ENCODE results near the gene TRIOBP.

The TRIOBP gene

DNA sequence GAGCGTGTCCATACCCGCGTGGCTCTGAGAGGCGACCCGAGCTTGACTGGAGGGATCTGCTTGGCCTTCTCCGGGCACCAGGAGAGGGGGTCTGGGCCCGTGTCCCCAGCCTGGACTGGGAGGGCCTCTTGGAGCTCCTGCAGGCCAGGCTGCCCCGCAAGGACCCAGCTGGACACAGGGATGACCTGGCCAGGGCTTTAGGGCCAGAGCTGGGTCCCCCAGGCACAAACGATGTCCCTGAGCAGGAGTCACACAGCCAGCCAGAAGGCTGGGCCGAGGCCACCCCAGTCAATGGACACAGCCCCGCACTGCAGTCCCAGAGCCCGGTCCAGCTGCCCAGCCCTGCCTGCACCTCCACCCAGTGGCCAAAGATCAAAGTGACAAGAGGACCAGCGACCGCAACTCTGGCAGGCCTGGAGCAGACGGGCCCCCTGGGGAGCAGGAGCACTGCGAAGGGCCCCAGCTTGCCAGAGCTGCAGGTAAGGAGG, 38.2 kb downstream of the TRIOBP start:
- peak in 1 of 2 experiments; percentile 42 for DNase-seq (ENCODE audit: low spot score in 2 of 2)
- H3K4me1 ChIP-seq = no peaks in the 10 kb centered on the region

DNA sequence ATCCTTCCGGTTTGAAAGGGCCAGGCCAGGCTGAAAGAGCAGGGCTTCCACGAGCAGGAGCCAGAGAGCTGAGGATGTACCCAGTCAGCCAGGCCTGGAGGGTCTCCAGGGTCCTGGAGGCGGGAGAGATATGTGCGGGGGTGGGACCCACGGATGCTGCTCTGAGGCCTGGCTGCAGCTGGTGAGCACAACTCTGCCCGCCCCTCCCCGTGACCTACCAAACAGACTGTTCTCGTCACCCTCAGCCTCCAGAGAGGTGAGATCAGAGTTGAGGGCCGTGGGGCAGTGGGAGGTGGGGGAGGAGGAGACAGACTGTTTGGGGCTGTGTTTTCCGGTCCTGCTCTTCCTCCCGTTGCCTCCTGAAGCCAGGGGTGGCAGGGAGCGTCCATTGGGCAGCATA, 42.2 kb downstream of the TRIOBP start:
- in situ Hi-C loops (cut with MboI; ENCODE audit: low sequenced_read_pairs) = no loop called here
- Histone ChIP-seq H3K4me3 (no peak overlapping the region), H3K4me1 (no peaks in the 10 kb centered on the region), H3K27me3 (ENCODE audit: low read depth) (no peaks in the 10 kb centered on the region), H3K9me3 (no peaks in the 10 kb centered on the region), H3K36me3 (replicated peaks) (no peaks in the 10 kb centered on the region)
- no peak for DNase-seq (ENCODE audit: low spot score in 2 of 2)

More for the DNA sequence above, 38.2 kb downstream of the TRIOBP start:
- Histone ChIP-seq H3K4me3 (no peak overlapping the region), H3K9me3 (no peaks in the 10 kb centered on the region), H3K36me3 (replicated peaks) (no peaks in the 10 kb centered on the region), H3K27me3 (ENCODE audit: low read depth) (no peaks in the 10 kb centered on the region)
- in situ Hi-C loops (cut with MboI; ENCODE audit: low sequenced_read_pairs) = no loop called here

DNA sequence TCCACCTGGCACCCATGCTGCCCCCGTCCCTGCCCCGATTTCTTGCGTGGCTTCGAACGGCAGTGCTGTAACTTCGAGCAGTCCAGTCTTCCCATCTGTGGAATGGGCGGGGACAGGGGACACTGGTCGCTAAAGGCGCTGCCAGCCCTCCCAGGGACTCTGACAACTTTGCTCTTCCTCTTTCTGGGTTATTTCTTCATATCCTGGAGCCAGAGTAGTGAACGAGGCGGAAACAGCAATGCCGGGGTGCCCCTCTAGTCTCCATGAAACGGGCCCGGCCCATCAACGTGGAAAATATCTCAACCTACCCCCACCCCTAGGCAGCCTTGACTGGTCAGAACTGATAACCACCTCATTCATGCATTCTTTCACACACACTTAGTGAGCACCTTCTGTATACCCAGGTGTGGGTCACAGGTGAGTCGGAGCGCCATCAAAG, 42.8 kb downstream of the TRIOBP start:
- no peaks in the 10 kb centered on the region for H3K9me3 ChIP-seq
- no peak for DNase-seq (ENCODE audit: low spot score in 2 of 2)
- H3K36me3 ChIP-seq (replicated peaks) = 0 out of 2 replicates have a peak, but pooled peaks cover 3% of the 10 kb centered on the region
- H3K4me1 ChIP-seq = no peaks in the 10 kb centered on the region
- no peak overlapping the region for H3K4me3 ChIP-seq
- in situ Hi-C loops (cut with MboI; ENCODE audit: low sequenced_read_pairs) = no loop called here
- H3K27me3 ChIP-seq (ENCODE audit: low read depth) = no peaks in the 10 kb centered on the region

DNA sequence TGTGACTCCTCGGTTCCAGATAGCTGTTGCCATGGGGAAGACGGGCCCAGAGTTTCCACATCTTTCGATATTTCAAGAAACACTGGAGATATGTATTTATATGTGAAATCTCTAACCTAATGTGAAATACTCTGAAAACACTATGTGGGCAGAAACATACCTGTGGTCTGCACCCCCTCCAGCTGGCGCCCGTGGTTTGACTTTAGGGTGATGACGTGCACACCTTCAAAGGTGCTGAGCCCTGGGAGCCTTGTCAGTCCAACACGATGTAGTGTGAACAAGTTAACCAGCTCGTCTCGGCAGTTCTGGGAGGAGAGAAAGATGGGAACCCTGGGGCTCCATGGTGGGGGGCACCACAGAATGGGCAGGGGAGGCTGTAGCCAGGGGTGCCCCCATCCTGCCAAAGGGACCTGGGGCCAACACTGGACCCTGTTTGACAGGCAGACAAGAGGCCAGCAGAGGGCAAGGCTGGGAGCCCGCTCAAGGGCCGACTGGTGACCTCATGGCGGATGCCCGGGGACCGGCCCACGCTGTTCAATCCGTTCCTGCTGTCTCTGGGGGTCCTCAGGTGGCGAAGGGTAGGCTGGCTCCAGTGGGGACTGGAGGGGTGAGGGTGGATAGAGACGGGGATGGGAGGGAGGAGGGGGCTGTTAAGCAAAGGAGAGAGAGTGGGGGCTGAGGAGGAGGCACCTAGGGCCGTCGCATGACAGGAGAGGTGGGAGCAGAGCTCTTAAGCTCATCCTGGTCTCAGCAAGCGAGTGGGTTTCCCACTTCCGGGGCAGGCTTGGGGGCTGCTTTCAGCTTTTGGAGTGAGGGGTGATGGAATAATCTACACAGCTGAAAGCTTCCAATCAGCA, 43.8 kb downstream of the TRIOBP start:
- H3K9me3 ChIP-seq = no peaks in the 10 kb centered on the region
- H3K4me3 ChIP-seq = no peak overlapping the region
- H3K4me1 ChIP-seq = peaks cover 5% of the 10 kb centered on the region
- H3K36me3 ChIP-seq (replicated peaks) = 0 out of 2 replicates have a peak, but pooled peaks cover 3% of the 10 kb centered on the region
- DNase-seq (ENCODE audit: low spot score in 2 of 2) = no peak
- in situ Hi-C loops (cut with MboI; ENCODE audit: low sequenced_read_pairs) = no loop called here
- no peaks in the 10 kb centered on the region for H3K27me3 ChIP-seq (ENCODE audit: low read depth)

DNA sequence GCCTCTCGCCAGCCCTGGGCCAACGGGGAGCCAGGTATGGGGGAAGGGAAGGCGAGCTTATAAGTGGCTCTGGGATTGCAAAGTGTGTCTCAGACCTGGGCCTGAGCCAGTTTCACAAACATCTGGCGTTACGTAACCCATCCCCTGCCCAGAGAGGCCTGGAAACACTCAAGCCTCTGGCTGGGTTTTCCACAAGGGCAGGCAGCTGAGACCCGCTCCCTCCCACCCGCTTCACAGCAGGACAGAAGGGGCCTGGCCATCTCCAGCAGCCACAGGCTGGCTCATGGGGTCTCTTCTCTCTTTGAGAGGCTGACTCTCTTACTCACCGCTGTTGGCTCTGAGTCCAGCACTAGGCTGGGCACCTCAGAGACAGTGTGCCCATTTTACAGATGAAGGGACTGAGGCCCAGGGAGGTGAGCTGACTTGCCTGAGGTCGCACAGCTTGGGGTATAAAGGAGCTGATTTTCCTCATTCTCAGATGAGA, 44.5 kb downstream of the TRIOBP start:
- H3K27me3 ChIP-seq (ENCODE audit: low read depth) = no peaks in the 10 kb centered on the region
- H3K4me3 ChIP-seq = no peak overlapping the region
- 0 out of 2 replicates have a peak, but pooled peaks cover 3% of the 10 kb centered on the region for H3K36me3 ChIP-seq (replicated peaks)
- no peaks in the 10 kb centered on the region for H3K9me3 ChIP-seq
- H3K4me1 ChIP-seq = peaks cover 5% of the 10 kb centered on the region
- in situ Hi-C loops (cut with MboI; ENCODE audit: low sequenced_read_pairs) = no loop called here
- DNase-seq (ENCODE audit: low spot score in 2 of 2) = no peak

DNA sequence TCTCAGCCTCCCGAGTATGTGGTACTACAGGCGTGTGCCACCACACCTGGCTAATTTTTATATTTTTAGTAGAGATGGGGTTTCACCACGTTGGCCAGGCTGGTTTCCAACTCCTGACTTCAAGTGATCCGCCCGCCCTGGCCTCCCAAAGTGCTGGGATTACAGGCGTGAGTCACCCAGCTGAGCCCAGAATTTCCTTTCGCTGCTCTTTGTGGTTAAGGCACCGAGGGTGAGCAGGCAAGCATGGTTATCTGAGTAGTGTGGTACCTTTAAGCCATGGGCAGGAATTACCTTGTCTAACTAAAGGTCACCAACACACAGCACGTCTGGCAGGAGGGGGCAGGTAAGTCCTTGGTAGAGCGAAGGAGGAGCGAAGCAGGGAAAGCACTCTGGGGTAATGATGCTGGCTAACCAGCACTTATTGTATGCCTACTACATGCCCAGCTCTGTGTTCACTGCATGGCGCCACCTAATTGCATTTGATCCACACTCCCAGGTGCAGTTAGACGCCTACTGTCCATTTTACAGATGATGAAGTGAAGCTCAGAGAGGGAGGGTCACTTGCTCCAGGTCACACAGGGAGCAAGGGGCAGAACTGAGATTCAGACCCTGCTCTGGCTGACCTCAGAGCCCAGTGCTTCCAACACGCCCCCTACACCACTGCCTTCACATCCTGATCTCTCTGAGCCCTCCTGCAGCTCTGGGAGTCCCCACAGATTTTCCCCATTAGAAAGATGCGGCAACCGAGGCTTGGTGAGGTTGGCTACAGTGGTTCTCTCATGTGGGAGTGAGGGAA, 45.7 kb downstream of the TRIOBP start:
- Histone ChIP-seq H3K36me3 (replicated peaks) (0 out of 2 replicates have a peak, but pooled peaks cover 3% of the 10 kb centered on the region), H3K9me3 (no peaks in the 10 kb centered on the region), H3K4me3 (no peak overlapping the region), H3K27me3 (ENCODE audit: low read depth) (no peaks in the 10 kb centered on the region), H3K4me1 (peaks cover 5% of the 10 kb centered on the region)
- DNase-seq (ENCODE audit: low spot score in 2 of 2) = no peak
- in situ Hi-C loops (cut with MboI; ENCODE audit: low sequenced_read_pairs) = no loop called here

DNA sequence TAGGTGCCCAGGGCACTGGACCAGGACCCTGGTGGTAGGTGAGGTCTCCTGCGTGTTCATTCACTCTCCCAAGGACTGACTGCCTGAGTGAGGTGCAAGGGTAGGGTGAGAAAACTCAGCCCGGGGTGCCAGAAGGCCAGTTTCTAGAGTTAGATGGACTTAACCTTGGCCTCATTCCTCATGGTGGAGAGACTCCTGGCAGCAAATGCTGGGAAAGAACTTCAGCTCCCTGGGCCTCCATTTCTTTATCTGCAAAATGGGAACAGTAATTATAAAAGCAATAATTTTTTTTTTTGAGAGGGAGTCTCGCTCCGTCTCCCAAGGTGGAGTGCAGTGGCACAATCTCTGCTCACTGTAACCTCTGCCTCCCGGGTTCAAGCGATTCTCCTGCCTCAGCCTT, 47.7 kb downstream of the TRIOBP start:
- H3K27me3 ChIP-seq (ENCODE audit: low read depth) = no peaks in the 10 kb centered on the region
- no peaks in the 10 kb centered on the region for H3K9me3 ChIP-seq
- H3K4me1 ChIP-seq = peaks cover 5% of the 10 kb centered on the region
- H3K36me3 ChIP-seq (replicated peaks) = 0 out of 2 replicates have a peak, but pooled peaks cover 3% of the 10 kb centered on the region
- peak overlapping the region; percentile 64; the same call in 1 of the 2 replicates for H3K4me3 ChIP-seq
- in situ Hi-C loops (cut with MboI; ENCODE audit: low sequenced_read_pairs) = no loop called here
- DNase-seq (ENCODE audit: low spot score in 2 of 2) = no peak

DNA sequence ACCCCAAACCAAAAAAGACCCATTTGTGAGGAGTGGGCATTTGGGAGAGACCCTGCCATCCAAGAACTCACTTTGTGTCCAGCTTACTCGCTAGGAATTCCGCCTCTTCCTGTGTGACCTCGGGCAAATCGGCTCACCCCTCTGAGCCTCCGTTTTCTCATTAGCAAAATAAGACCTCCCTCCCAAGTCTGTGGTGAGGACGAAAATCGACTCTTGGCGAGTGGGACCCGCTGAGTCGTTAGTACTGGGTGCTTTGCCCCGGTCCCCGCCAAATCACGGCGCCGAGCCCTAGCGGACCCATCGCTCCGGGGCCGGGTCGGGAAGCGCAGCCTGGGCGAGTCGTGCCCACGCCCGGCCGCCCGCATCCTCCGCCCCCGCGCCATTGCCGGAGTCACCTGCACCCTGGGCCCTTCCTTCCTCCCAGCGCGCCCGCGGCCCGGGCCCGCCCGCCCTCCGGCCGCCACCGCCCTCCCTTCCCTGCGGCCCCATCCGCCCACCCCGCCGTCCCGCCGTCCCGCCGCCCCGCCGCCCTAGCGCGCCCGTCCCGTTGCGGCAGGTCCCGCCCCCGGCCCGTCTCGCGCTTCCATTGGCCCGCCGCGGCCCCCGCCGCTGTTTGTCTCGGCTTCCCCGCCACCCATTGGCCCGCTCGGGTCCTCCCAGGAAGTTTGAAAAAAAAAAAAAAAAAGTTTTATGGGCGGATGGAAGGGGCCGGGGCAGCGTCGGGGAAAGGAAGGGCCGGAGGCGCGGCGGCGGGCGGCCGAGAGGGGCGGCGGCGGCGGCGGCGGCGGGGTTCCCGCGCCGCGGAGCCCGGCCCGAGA, 48.9 kb downstream of the TRIOBP start:
- 0 out of 2 replicates have a peak, but pooled peaks cover 3% of the 10 kb centered on the region for H3K36me3 ChIP-seq (replicated peaks)
- H3K9me3 ChIP-seq = no peaks in the 10 kb centered on the region
- no peaks in the 10 kb centered on the region for H3K27me3 ChIP-seq (ENCODE audit: low read depth)
- in situ Hi-C loops (cut with MboI; ENCODE audit: low sequenced_read_pairs) = no loop called here
- peak; percentile 86 to 95 for DNase-seq (ENCODE audit: low spot score in 2 of 2)
- peak overlapping the region; percentile 88 for H3K4me3 ChIP-seq
- H3K4me1 ChIP-seq = peaks cover 5% of the 10 kb centered on the region

DNA sequence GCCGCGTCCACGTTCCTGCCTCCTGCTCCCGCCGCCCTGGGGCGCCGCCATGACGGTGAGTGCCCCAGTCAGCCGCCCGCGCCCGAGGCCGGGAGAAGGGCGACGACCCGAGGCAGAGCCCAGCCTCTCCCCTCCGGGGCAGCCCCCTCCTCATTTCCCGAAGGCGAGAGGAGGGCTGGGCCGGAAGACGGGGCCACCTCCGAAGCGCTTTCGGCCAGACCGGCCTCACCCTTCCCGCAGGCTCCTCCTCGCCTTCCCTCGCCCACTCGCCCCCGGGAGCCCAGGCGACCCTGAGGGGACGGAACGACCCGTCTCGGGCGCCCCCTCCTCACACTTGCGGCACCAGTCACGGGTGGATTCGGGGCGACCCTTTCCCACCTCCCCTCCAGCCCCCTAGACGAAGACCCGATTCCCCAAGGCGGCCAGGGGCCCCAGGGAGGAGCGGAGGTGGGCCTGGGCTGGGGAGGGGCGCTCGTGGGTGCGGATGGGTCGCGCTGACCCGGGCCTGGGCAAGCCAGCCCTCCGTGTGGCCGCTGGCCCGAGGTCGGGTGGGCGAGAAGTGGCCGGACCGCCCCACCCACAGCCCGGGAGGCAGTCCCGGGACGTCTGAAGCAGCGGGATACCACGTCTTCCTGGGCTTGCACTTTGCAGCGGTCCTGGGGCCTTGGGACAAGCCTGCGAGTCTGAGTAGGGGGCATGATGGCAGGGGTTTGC, 49.7 kb downstream of the TRIOBP start:
- H3K9me3 ChIP-seq = no peaks in the 10 kb centered on the region
- in situ Hi-C loops (cut with MboI; ENCODE audit: low sequenced_read_pairs) = no loop called here
- H3K36me3 ChIP-seq (replicated peaks) = 0 out of 2 replicates have a peak, but pooled peaks cover 3% of the 10 kb centered on the region
- DNase-seq (ENCODE audit: low spot score in 2 of 2) = peak; percentile 23 to 39
- peak overlapping the region; percentile 88 for H3K4me3 ChIP-seq
- no peaks in the 10 kb centered on the region for H3K27me3 ChIP-seq (ENCODE audit: low read depth)
- H3K4me1 ChIP-seq = peaks cover 5% of the 10 kb centered on the region

DNA sequence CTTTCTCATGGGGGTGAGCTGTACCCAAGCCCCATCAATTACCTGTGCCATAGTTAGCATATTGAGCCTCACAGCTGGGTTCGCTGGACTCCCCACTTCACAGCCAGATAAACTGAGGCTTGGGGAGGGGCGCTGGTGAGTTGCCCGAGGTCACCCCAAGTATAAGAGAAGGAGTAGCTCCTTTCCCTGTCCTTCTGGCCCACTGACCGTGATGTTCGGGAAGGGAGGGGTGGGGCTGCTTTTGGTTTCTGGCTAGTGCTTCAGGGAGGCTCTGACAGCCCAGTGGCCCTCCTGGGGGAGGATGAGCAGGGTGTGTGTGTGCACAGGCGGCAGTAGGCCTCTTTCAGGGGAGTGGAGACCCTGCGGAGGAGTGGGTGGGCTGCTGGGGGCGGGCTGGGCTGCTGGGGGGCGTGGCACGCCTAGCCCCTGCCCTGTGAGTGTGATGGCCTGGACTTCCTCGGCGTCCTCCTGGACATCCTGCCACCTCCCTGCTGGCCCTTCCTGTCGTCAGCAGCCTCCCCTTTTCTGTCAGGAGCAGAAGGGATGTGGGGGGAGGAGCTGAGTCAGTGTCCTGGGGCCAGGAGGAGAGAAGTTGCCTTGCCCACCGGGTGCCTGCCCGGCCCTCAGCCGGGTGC, 50.3 kb downstream of the TRIOBP start:
- 0 out of 2 replicates have a peak, but pooled peaks cover 3% of the 10 kb centered on the region for H3K36me3 ChIP-seq (replicated peaks)
- in situ Hi-C loops (cut with MboI; ENCODE audit: low sequenced_read_pairs) = no loop called here
- no peaks in the 10 kb centered on the region for H3K9me3 ChIP-seq
- peak in 1 of 2 experiments; percentile 22 for DNase-seq (ENCODE audit: low spot score in 2 of 2)
- H3K4me1 ChIP-seq = peaks cover 5% of the 10 kb centered on the region
- H3K27me3 ChIP-seq (ENCODE audit: low read depth) = no peaks in the 10 kb centered on the region
- H3K4me3 ChIP-seq = peak overlapping the region; percentile 88

DNA sequence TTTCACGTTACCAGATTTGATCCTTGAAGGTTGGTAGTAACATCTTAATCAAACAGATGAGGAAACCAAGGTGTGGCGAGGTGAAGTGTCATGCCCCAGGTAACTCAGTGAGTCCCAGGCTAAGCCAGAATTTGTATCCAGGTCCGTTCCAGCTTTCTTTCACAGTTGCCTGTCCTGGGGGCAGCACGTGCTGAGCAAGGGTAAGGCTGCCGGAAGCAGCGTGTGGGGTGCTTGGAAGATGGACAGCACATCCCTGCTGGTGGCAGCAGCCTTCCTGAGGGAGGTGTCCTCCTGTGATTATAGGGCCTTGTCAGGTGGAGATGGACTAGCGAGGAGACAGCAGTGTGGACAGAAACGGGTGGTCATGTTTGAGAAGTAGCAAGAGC, 50.9 kb downstream of the TRIOBP start:
- H3K4me1 ChIP-seq = peaks cover 5% of the 10 kb centered on the region
- no peak for DNase-seq (ENCODE audit: low spot score in 2 of 2)
- in situ Hi-C loops (cut with MboI; ENCODE audit: low sequenced_read_pairs) = no loop called here
- H3K36me3 ChIP-seq (replicated peaks) = peaks cover 3% of the 10 kb centered on the region; the same call in 1 of the 2 replicates
- H3K27me3 ChIP-seq (ENCODE audit: low read depth) = no peaks in the 10 kb centered on the region
- no peaks in the 10 kb centered on the region for H3K9me3 ChIP-seq
- H3K4me3 ChIP-seq = peak overlapping the region; percentile 88

DNA sequence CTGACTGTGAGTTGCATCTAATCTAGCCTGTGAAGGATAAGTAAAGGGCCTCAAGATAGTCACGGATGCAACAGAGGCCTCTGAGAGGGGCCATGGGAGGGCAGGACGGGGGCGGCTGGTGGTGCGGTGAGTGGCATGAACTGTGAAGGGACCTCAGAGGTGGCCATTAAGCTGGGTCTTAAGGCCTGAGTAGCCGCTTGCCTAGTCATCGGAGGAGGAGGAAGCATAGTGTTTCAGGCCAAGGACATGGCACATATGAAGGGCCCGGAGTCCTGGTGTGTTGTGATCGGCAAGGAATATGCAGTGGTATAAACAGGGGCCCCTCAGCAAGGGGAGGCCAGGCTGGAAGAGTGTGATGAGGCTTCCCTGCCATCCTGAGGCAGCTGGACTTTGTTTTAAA, 51.8 kb downstream of the TRIOBP start:
- no peaks in the 10 kb centered on the region for H3K9me3 ChIP-seq
- H3K4me3 ChIP-seq = no peak overlapping the region
- H3K4me1 ChIP-seq = peaks cover 5% of the 10 kb centered on the region
- peaks cover 6% of the 10 kb centered on the region for H3K36me3 ChIP-seq (replicated peaks)
- in situ Hi-C loops (cut with MboI; ENCODE audit: low sequenced_read_pairs) = no loop called here
- DNase-seq (ENCODE audit: low spot score in 2 of 2) = no peak
- H3K27me3 ChIP-seq (ENCODE audit: low read depth) = no peaks in the 10 kb centered on the region

Data from HAP-1 (cell line).